ENCODE data around the gene C10orf67.
"Not testable (repeated sequence)": the region's sequence is repeated elsewhere in the genome, so short reads cannot be mapped to it uniquely, and the experiment has no call there.

GRCh38 chr10:23252859-23253258, 91.7 kb downstream of the C10orf67 start:
- not testable (repeated sequence) for TF ChIP-seq CTCF (conservative IDR thresholded peaks at IDR 0.05; ENCODE audit: low read length); EZH2phosphoT487 (IDR thresholded peaks at IDR 0.05; ENCODE audit: borderline replicate concordance, low read depth, low read length)

Data from OCI-LY7 (cell line).